GM19455 (cell line): ENCODE results near the gene FBXL4.

Source experiments
- ATAC-seq: cut with Tn5 transposase; IDR thresholded peaks from one replicate; pipeline ENCODE4 v1.9.1; 2021; ENCODE audit not compliant: unreplicated experiment

Gene FBXL4

DNA sequence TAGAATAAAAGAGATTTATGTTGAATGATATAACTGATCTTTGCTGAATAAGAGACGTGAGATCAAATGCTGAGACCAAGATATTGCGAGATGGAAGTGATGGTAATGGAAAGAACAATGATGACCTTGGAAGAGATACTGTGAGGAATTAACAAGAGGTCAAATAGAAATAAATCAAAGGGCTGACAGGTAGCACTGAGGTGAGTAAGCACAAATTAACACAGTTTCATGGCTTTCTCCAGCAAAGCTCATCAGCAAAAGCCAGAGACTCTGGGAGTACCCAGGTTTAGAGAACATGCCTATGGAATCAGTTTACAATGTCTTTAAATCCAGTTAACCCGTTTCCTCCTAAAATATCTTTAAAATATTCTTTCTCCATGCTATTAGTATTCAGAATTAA lies 60.1 kb downstream of the FBXL4 start:
- no peak for ATAC-seq

GRCh38 chr6:98885330-98885729 lies 62.4 kb downstream of the FBXL4 start:
- ATAC-seq, result no peak

DNA sequence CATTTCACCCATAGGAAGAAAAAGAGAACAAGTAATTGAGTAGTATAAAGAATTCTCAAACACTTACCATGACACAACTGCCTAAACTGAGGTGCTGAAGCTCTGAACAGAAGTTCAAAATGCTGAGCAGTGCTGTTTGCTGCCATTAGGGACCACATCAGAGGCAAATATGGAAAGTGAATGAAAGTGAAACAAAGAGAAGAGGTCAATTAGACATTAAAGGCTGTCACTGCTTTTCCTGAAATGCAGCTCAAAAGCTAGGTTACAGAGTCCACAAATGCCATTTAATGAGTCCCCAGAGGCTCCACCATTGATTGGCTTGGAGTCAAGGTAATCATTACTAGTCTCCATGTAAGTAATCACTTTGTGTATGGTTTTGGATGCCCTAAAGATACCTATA lies 67.3 kb downstream of the FBXL4 start:
- ATAC-seq, result peak; percentile 74

DNA sequence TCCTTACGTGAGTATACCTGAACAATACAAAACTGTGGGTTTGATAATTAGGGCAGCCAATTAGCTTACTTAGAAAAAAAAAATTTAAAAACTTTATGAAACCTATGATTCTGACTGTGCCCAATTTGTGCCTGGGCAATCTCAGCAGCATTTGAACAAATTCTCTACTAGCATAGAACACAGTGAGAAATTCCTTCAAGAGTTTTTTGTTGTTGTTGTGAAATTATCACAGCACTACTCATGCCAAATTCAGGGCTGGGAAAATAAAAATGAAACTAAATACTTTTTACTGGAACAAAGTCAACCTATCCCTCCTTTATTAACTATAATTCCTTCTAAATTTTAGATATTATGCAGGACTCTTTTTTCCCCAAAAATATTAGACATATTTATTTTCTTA lies 70.5 kb downstream of the FBXL4 start:
- ATAC-seq, result no peak

DNA sequence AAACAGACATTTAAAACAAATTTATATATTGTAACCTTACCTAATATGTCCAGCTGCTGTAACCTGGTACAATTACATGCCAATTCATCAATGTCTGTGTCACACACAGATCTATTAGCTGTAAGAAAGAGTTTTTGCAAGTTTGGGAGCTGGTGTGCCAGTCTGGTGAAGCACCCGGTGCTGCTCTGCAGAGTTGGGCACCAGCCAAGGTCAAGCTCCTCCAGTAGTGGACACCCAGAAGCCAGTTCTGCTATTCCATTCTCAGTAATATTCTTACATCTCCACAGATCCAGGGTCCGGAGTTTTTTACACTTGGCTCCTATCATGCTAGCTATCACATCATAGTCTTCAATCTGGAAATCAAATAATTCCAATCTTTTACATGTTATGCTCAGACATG lies 72.4 kb downstream of the FBXL4 start:
- no peak for ATAC-seq

- no peak for ATAC-seq
Observed at GRCh38 chr6:98871821-98872220, 75.9 kb downstream of the FBXL4 start.

- no peak for ATAC-seq
Observed at GRCh38 chr6:98871057-98871456, 76.7 kb downstream of the FBXL4 start.

DNA sequence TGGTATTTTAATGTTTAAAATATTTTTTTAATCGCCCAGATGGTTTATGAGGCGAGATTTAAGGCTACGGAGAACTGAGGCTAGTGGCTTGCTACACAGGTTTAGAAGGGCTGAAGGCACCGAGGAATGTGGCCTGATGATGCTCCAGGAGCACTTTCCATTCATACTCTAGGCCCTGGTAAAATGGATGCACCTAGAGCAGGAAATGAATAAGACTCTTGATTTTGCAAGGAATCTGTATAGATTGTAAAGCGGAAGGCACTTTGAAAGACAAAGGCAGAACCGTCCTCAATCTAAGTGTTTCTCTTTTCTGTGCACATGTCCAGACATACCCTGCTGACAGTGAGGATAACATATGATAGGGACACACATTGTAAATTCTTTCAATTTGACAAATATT lies 83.2 kb downstream of the FBXL4 start:
- no peak for ATAC-seq

DNA sequence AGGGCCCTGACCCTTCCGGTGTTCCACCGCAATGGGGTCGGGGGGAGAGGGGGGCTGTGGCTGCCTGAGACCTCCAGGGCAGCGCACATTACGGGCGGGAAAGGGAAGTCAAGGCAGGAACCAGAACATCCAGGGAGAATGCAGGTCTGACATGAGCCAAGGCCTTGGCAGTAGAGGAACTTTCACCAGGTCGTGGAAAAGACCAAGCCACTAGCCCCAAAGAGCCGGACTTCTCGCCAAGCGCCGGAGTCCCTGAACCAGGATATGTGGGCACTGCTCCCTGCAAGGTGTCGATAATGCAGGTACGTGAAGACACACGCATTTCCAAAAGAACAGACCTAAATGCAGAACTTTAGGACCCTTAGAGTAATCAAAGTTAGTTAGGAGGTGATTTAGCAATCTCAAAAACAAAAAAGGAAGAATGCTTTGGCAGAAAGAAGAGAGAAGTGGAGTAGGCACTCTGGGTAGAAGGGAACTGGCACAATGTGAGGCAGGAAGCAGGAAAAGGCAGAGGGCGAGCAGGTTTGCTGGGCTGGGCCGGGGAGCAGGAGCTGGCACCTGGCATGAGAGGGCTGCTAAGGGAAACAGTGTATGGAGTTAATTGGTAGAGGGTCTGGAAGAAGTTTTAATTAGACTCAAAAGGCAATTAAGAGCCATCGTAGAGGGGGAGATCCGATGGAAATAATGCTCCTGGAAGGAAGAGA lies 99.1 kb downstream of the FBXL4 start:
- no peak for ATAC-seq

DNA sequence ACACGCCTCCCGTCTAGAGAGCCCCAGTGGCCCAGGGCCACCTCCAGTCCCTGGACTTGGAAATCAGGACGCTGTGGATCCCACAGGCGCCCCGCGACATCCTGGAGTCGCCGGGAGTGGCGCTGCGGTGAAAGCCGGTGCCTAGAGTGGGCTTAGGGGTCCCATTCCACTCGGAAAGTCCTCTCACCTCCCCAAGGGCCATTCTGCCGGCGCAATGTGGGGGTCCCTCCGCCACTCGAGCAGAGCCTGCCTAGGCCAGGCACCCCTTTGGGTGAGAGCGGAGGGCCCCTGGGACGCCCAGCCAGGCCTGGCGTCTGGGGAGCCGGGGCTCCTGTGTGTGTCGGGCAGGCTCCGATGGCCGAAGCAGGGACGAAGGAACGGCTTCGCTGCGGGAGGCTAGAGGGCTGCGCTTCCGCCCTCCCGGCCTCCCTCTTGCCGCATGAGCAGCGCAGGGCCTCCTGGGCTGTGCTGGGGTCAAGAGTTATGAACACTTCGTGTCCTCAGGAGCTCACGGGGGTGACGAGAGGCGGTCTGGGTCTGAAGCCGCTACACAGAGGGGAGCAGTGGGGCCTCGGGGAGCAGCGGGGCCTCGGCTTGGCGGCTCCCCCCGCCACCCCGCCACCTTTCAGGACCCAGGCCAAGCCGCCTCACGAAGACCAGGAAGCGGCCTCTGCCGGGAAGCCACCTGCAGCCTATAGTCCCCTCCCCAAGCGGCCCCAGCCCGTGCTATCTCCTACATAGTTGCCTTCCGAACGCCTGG lies 99.8 kb downstream of the FBXL4 start:
- ATAC-seq, result peak; percentile 63

DNA sequence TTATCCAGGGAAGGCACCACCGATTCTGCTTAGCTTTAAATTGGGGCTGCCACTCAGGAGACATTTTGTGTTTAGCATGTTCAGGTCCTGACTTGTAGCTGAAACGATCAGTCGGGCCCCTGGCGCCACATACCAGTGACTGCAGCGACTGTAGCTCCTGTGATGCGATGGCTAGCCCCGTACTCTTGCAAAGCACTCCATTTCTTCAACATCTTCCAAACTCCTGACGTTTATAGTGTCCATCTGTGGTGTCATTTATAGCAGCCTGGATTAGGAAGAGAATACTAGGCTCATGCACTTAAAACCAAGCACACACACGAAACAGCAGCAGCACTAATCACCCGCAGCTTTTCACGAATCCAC lies 100.3 kb downstream of the FBXL4 start:
- ATAC-seq, result no peak

DNA sequence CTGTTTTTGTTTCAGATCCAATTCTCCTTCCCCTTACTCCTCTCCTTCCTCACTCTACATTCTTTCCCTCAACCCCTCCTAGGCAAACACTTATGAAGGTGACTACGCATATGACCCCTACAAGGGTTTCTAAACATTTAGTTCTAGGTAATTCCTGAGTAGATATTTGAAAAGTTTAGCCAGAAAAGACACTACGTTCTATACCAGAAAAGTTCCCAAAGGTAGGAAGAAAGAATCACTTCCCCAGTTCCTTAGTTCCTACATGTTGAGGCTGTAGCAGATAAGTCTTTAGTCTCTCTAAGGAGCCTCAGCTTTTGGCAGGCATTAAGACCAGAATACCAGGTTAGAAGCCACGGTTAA lies 101.7 kb downstream of the FBXL4 start:
- ATAC-seq, result no peak

DNA sequence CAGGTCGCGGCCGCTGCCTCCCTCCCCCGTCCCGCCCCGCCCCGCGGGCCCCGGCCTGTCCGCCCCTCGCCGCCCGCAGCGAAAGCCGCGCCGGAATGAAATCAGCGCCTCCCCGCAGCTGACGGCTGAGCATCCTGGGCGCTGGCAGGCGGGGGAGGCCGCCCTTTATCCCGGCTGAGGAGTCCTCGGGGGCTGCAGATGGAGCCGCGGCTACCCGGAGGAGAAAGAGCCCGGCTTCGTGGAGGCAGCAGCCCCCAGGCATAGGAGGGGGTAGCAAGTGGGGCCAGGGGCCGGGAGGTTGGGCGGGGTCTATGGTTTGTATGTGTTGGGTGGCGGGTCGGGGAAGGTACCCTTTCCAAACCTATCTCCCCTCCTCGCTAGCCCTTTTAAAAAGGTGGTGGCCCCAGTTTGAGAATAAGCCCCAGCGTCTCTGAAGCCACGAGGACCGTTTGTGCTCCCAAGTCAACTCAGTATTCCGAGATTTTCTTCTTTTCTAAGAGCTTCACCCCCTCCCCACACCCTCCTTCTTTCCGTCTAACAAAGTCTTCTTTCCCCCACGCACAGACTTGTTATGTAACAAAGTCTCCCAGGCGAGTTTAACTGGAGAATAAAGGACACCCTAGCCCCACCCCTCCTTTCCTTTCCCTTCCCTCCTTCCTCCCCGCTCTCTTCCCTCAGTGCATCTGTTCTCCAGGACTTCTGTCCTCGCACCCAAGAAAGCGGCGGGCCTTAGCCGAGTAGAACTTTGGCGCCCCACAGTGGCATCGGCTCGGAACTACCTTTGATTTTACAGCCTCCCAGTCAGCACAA lies 102.3 kb downstream of the FBXL4 start:
- peak; percentile 53 for ATAC-seq

DNA sequence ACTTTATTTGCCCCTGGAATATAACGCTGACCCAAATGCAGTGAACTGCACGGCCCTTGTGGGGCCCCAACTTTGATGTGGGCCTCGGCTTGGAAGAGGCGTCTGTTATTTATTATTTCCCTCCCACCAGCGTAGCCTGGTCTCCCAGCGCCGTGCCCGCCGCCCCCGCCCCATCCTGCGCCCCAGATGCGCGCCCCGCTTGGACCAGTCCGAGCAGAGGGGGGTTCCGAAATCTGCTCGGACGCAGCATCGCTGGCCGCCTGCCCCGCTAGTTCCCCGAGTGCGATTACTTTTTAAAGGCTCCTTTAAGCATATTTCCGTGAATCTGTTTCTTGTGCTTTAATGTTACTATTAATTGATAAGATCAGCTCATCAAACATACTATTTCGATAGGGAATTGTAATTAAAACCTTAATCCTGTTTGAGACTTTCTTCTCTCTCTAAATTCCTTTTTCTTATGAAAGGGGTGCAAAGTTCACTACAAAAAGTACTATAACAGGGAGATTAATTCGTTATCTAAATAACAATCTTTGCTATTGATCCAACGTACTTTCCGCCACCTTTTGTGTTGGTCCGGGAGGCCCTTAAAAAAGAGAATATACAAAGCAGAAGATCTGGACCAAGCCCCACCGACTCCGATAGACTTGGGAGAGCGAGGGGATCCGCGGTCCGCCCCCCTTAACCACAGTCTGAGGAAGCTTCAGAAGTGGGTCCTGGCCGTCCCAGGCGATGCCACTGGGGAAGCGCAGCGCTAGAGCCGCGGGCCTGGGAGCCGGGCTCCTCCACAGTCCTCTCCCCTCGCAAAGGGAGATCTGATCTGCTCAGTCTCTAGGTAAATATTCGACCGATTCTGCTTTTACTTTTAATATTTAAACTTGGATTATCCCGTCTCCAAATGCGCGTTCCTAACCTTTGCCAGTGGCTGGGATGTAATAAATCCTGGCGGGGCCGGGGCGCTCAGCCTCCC lies 103.2 kb downstream of the FBXL4 start:
- ATAC-seq, result no peak

GRCh38 chr6:98843271-98844243 lies 104.2 kb downstream of the FBXL4 start:
- ATAC-seq, result no peak

DNA sequence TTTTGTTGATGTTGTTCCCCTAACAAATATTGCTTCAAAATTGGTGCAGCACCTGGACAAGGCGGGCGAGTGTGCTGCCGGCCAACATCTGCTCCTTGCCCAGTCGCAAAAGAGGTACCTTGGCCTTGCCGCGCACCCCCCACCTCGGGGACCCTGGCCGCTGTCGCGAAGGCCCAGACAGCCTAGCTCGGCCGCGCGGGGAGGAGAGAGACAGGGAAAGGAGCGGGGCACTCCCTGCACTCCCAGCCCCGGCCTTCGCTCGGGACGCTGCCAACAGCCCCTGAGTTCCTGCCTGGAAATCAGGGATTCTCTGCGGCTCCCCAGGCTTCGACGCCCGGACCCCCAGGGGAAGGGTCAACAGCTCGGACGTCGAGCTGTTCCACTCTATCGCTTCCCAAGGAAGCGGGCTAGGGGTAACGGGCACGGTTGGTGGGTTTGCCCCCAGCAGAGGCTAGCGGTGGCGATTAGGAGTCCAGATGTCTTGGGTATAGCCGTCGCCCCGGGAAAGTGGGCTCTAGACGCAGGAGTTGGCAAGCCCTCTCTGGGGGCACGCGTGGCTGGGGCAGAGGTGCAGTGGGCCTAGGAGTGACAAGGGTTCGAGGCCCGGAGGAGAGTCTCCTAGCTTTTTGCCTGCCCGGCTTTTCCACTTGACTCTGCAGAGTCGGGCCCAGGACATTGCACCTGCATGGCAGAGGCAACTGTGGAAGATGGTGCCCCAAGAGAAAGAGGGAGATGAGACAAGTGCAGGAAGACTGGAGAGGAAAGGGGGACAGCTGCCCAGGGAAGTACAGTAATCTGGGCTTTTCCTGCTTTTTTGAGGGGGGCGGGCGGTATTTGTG lies 105.2 kb downstream of the FBXL4 start:
- no peak for ATAC-seq

DNA sequence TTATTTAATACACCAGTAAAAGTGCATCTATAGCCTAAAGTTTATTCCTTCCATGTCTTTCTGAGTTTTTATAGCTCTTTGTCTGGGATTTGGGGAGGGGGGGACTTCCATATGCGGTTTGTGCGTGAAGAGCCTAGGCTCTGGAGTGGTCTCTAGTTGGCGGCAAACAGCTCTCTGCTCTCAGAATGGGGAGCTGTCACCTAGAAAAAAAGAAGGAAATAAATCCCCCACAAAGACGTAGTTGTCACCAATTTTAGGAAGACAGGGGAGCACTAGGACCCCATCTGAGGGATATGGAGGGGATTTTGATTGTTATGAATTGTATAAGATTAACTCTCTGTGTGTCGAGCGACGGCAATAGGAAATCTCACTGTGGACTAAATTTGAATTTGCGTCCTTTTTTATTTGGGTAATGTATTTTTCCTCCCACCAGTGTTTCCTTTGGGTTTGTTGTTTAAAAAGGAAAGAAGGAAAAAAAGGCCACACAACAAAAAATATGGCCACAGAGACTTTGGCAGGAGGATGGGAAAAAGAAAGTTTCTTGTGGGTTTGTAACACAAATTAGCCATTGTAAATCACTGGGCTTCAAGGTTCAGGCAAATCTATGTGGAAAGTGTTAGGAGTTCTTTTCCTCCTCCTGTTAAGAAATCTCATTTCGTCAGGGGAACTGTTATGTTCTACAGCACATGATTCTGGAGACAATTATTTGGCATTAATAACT lies 106.0 kb downstream of the FBXL4 start:
- ATAC-seq, result no peak

- ATAC-seq, result no peak
Observed at GRCh38 chr6:98840996-98841513, 106.7 kb downstream of the FBXL4 start.
